Lower leg skin (tissue), 3 donors: ENCODE results near the gene TSHZ2.

ENCODE experiments used
- POLR2A ChIP-seq, 2 donors: fragments of 450-650 bp; IDR thresholded peaks; one replicate each; pipeline ENCODE4 v1.6.1; 2016 to 2017; ENCODE audit warnings: antibody characterized with exemption in 2 of 2, mild to moderate bottlenecking in 1 of 2, moderate library complexity in 1 of 2
- TF ChIP-seq, protein P1 (sequence below), 3 donors: fragments of 450-650 bp; IDR thresholded peaks; one replicate each; pipeline ENCODE4 v1.5.1; 2016; ENCODE audit warnings: antibody characterized with exemption in 3 of 3, mild to moderate bottlenecking in 3 of 3, moderate library complexity in 2 of 3

DNA sequence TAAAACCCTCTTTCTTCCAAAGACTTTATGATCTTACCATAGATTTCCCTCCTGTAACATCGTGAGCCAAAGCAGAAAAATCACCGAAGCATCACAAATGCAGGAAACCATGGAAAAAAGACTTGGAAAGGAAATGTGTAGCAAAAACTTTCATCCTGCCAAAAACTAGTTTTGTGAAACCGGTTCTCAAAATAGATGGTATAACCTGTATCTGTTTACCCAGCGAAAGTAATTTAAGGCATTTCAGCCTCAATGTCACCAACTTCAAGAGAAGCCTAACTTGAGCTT lies 407.6 kb downstream of the TSHZ2 start:
- TF ChIP-seq, protein P1, sequence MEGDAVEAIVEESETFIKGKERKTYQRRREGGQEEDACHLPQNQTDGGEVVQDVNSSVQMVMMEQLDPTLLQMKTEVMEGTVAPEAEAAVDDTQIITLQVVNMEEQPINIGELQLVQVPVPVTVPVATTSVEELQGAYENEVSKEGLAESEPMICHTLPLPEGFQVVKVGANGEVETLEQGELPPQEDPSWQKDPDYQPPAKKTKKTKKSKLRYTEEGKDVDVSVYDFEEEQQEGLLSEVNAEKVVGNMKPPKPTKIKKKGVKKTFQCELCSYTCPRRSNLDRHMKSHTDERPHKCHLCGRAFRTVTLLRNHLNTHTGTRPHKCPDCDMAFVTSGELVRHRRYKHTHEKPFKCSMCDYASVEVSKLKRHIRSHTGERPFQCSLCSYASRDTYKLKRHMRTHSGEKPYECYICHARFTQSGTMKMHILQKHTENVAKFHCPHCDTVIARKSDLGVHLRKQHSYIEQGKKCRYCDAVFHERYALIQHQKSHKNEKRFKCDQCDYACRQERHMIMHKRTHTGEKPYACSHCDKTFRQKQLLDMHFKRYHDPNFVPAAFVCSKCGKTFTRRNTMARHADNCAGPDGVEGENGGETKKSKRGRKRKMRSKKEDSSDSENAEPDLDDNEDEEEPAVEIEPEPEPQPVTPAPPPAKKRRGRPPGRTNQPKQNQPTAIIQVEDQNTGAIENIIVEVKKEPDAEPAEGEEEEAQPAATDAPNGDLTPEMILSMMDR (IDR thresholded peaks at IDR 0.05) = no peak
- no peak for TF ChIP-seq POLR2A (IDR thresholded peaks at IDR 0.05)
